ENCODE results near the gene DUSP7. TPM values are rescaled to one million over a fixed set of nuclear protein-coding genes. Genes with fewer than 3 reads are reported as not detected.

The DUSP7 gene
- total and polyA plus RNA-seq, 9 of the 15 experiments (the other 6 are each of a cell fraction or from before 2014, with no cell fraction given) = 0.45 to 15.8 (median 8.2) TPM

DNA sequence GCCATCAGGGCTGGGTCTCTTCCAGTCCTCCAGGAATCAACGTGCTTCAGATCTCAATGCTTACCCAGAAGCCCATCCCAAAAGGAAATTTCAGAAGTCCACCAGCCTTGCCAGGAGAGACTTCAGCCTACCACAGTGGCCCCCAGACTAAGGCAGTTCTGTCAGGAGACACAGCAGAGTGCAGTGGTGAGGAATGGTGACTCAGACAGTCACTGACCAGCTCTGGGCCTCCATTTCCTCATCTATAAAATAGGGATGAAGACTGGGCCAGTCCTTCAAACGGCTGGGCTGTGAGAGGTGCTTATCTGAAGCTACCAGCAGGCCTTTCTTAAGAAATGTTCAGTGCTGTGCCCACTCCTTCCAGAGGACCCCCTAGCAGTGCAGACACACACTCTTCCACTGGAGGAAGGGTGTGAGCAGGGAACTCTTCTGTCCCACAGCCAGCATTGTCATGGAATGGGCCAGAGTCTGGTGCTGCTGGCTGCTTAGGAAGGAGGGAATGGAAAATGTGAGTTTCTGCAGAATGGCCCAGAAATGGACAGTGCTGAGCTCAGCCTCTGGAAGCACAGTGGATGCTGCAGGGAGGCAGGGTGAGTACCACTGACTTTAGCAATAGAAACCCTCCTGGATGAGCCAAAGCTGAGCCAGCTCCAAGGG is 41.6 kb upstream of the DUSP7 start:
- H3K79me2 ChIP-seq (ENCODE audit: control insufficient read depth, insufficient read depth, low read length) = no peaks in the 10 kb centered on the region
- H2AFZ ChIP-seq (ENCODE audit: low read depth, low read length) = no peak overlapping the region
- H3K9ac ChIP-seq (ENCODE audit: insufficient read depth in 1 of 2, low read depth in 2 of 2, low read length in 2 of 2) = peak overlapping the region in 1 of 2 experiments; percentile 23; a peak in 1 of 4 replicates
- DNase-seq (ENCODE audit: extremely low read depth in 1 of 4, low spot score in 3 of 4) (peak in 2 of 4 experiments; percentile 19 to 45), ATAC-seq (peak; percentile 34; the same call in 2 of the 3 replicates), FAIRE-seq (no peak)
- peaks cover 31% of the 10 kb centered on the region; the same call in 2 of the 3 replicates for H3K36me3 ChIP-seq (ENCODE audit: control insufficient read depth, insufficient read depth, low read length)
- H3K9me3 ChIP-seq (replicated peaks; ENCODE audit: control insufficient read depth, insufficient read depth, low read depth, low read length) = no peaks in the 10 kb centered on the region
- no peaks in the 10 kb centered on the region; a peak in 2 of 5 replicates for H3K4me1 ChIP-seq (replicated peaks in 1 of 2; ENCODE audit: control insufficient read depth in 2 of 2, insufficient read depth in 2 of 2, low read length in 2 of 2)
- POLR2A ChIA-PET = interaction anchor here (1.0 kb wide), 1 partner anchor 9 kb away, joined by 4 read pairs; no protein-coding TSS in a partner anchor
- intact Hi-C loops (cut with micrococcal nuclease) = no loop called here
- in situ Hi-C loops (cut with MboI) = no loop called here
- no TSS peak for BruUV-seq (replicated peaks)
- no peak overlapping the region for H3K27ac ChIP-seq (ENCODE audit: extremely low read depth, low read depth, low read length)
- TF ChIP-seq CBFA2T3 (IDR thresholded peaks at IDR 0.05) = 0 out of 2 replicates have a peak, but pooled peaks have one; percentile 17
- no peak for TF ChIP-seq ILF3 (IDR thresholded peaks at IDR 0.05; ENCODE audit: borderline replicate concordance)
- H3K9me1 ChIP-seq (ENCODE audit: control insufficient read depth, insufficient read depth, low read length) = no peaks in the 10 kb centered on the region
- no peak overlapping the region for H3K4me3 ChIP-seq
- no peak overlapping the region for H3K4me2 ChIP-seq (ENCODE audit: insufficient read depth, low read length)
- no peaks in the 10 kb centered on the region for H4K20me1 ChIP-seq (replicated peaks; ENCODE audit: control insufficient read depth, insufficient read depth, low read length)
- no peaks in the 10 kb centered on the region for H3K27me3 ChIP-seq (ENCODE audit: control insufficient read depth in 2 of 2, insufficient read depth in 2 of 2, low read length in 2 of 2)
- CTCF ChIA-PET (ENCODE audit: low intra/inter-chr PET ratio) = no interaction called here
- 46% methylated on average over 2 of the region's 2 CpGs for WGBS (ENCODE audit: insufficient coverage, low coverage, missing lambda C conversion rate)

DNA sequence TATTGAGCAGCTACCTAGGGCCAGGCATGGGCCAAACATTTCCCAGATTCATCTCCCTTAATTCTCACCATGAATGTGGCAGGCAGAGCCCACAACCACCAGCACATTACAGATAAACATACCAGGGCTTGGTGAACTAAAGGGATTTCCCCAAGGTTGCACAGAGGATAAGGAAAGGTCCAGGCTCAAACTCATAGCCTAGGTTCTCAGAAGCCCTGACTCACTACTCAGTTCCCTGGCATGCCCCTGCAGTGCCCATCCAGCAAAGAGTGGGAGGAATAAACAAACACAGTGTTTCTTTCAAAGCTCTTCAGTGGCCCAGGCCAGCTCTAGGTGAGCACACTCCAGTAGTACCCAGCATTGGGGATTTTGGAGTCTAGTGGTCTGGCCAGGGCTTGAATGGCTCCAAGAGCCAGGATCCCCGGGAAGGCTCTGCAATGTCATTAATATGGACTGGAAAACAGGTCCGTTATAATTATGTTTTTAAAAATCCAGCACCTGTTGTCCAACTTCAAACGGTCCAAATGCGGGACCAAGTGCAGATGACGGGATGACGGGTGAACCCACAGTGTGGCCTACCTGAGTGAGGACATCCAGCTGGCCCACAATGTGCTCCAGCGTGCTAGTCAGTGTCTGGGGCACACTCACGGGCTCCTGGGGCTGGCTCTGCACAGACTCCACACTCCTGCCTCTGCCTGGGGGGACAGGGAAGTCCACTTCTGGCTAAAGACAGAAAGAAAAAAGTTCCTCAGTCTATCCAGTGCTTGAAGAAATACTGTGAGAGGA is 39.8 kb upstream of the DUSP7 start:
- intact Hi-C loops (cut with micrococcal nuclease) = no loop called here
- no peak for ATAC-seq

More for the DNA sequence above, 39.8 kb upstream of the DUSP7 start:
- Histone ChIP-seq H3K4me2 (ENCODE audit: insufficient read depth, low read length) (no peak overlapping the region), H3K27ac (ENCODE audit: extremely low read depth, low read depth, low read length) (no peak overlapping the region), H4K20me1 (replicated peaks; ENCODE audit: control insufficient read depth, insufficient read depth, low read length) (no peaks in the 10 kb centered on the region), H3K9ac (ENCODE audit: insufficient read depth in 1 of 2, low read depth in 2 of 2, low read length in 2 of 2) (no peak overlapping the region), H3K36me3 (ENCODE audit: control insufficient read depth, insufficient read depth, low read length) (peaks cover 32% of the 10 kb centered on the region; the same call in 1 of the 3 replicates), H3K9me3 (replicated peaks; ENCODE audit: control insufficient read depth, insufficient read depth, low read depth, low read length) (no peaks in the 10 kb centered on the region), H3K27me3 (ENCODE audit: control insufficient read depth in 2 of 2, insufficient read depth in 2 of 2, low read length in 2 of 2) (no peaks in the 10 kb centered on the region), H2AFZ (ENCODE audit: low read depth, low read length) (no peak overlapping the region), H3K79me2 (ENCODE audit: control insufficient read depth, insufficient read depth, low read length) (no peaks in the 10 kb centered on the region), H3K4me1 (replicated peaks in 1 of 2; ENCODE audit: control insufficient read depth in 2 of 2, insufficient read depth in 2 of 2, low read length in 2 of 2) (no peaks in the 10 kb centered on the region; a peak in 2 of 5 replicates), H3K9me1 (ENCODE audit: control insufficient read depth, insufficient read depth, low read length) (no peaks in the 10 kb centered on the region), H3K4me3 (no peak overlapping the region)
- ChIA-PET CTCF (ENCODE audit: low intra/inter-chr PET ratio) (no interaction called here), POLR2A (no interaction called here)
- 87% methylated on average over 6 of the region's 8 CpGs for WGBS (ENCODE audit: insufficient coverage, low coverage, missing lambda C conversion rate)
- no TSS peak for BruUV-seq (replicated peaks)
- FAIRE-seq = no peak
- TF ChIP-seq SOX6 (IDR thresholded peaks at IDR 0.05) (no peak), RBM25 (IDR thresholded peaks at IDR 0.05; ENCODE audit: low read depth, low read length, severe bottlenecking) (no peak), ZKSCAN1 (IDR thresholded peaks at IDR 0.05; ENCODE audit: low read depth, low read length) (no peak), RFX7 (CRISPR knock-in tag; IDR thresholded peaks at IDR 0.05) (no peak), SP1 (CRISPR knock-in tag; IDR thresholded peaks at IDR 0.05) (no peak)
- TF ChIP-seq, protein P1, sequence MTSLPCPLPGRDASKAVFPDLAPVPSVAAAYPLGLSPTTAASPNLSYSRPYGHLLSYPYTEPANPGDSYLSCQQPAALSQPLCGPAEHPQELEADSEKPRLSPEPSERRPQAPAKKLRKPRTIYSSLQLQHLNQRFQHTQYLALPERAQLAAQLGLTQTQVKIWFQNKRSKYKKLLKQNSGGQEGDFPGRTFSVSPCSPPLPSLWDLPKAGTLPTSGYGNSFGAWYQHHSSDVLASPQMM (CRISPR knock-in tag; IDR thresholded peaks at IDR 0.05) = no peak
- TF ChIP-seq, protein P2, sequence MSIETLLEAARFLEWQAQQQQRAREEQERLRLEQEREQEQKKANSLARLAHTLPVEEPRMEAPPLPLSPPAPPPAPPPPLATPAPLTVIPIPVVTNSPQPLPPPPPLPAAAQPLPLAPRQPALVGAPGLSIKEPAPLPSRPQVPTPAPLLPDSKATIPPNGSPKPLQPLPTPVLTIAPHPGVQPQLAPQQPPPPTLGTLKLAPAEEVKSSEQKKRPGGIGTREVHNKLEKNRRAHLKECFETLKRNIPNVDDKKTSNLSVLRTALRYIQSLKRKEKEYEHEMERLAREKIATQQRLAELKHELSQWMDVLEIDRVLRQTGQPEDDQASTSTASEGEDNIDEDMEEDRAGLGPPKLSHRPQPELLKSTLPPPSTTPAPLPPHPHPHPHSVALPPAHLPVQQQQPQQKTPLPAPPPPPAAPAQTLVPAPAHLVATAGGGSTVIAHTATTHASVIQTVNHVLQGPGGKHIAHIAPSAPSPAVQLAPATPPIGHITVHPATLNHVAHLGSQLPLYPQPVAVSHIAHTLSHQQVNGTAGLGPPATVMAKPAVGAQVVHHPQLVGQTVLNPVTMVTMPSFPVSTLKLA (conservative IDR thresholded peaks at IDR 0.05) = no peak
- in situ Hi-C loops (cut with MboI) = no loop called here
- no peak for DNase-seq (ENCODE audit: extremely low read depth in 1 of 4, low spot score in 3 of 4)
